Stimulated activated CD8-positive, alpha-beta memory T cell treated with anti-CD3 and anti-CD28 coated beads, Interleukin-7, amount 100 ng/mL, for 1 hour (primary cell): ENCODE results near the gene NUP188.

Experiments used
- DNase-seq, 2 donors: peaks; one replicate each; pipeline ENCODE4 v3.0.0-alpha.2; 2020; ENCODE audit warnings: low read depth in 2 of 2

Gene NUP188

GRCh38 chr9:128947527-128948301, at the start of gene NUP188, which contains the start of gene DOLK:
Gene NUP188 (plus strand): TSS chr9:128947699. CDS start chr9:128947720, 21 bp downstream.
Gene DOLK (minus strand): TSS chr9:128947603. CDS start chr9:128947303, 300 bp downstream.
- peak; percentile 99 to 100 for DNase-seq

- no peak for DNase-seq
Measured at GRCh38 chr9:128898382-128898781, 49.1 kb upstream of the NUP188 start.

GRCh38 chr9:128898845-128899565, 48.5 kb upstream of the NUP188 start:
- DNase-seq: no peak

GRCh38 chr9:128899566-128900322, 47.8 kb upstream of the NUP188 start:
- no peak for DNase-seq

GRCh38 chr9:128901379-128901778, 46.1 kb upstream of the NUP188 start:
- no peak for DNase-seq

GRCh38 chr9:128901822-128902221, 45.7 kb upstream of the NUP188 start:
- no peak for DNase-seq

GRCh38 chr9:128902351-128903078, 45.0 kb upstream of the NUP188 start:
- peak; percentile 57 to 71 for DNase-seq

GRCh38 chr9:128903079-128903461, 44.4 kb upstream of the NUP188 start:
- DNase-seq: no peak

- no peak for DNase-seq
Measured at GRCh38 chr9:128903871-128904620, 43.5 kb upstream of the NUP188 start.

- no peak for DNase-seq
Measured at GRCh38 chr9:128905964-128906363, 41.5 kb upstream of the NUP188 start.

GRCh38 chr9:128906741-128907140, 40.8 kb upstream of the NUP188 start:
- no peak for DNase-seq

- DNase-seq: no peak
Measured at GRCh38 chr9:128908372-128908771, 39.1 kb upstream of the NUP188 start.

- no peak for DNase-seq
Measured at GRCh38 chr9:128909859-128910258, 37.6 kb upstream of the NUP188 start.

- no peak for DNase-seq
Measured at GRCh38 chr9:128910906-128911305, 36.6 kb upstream of the NUP188 start.

GRCh38 chr9:128911529-128912035, 35.9 kb upstream of the NUP188 start:
- DNase-seq: no peak

- DNase-seq: no peak
Measured at GRCh38 chr9:128912270-128912853, 35.1 kb upstream of the NUP188 start.

GRCh38 chr9:128913048-128913900, 34.2 kb upstream of the NUP188 start:
- DNase-seq: no peak

GRCh38 chr9:128913995-128914772, 33.3 kb upstream of the NUP188 start:
- DNase-seq: no peak

GRCh38 chr9:128916204-128916603, 31.3 kb upstream of the NUP188 start:
- no peak for DNase-seq
